OCI-LY3 (cell line): ENCODE measurements around the gene ARHGAP8.

Experiments
- EZH2phosphoT487 ChIP-seq: fragments of 200-600 bp; shearing (Covaris generic); IDR thresholded peaks from 2 replicates; pipeline ENCODE4 v1.6.1; 2018; ENCODE audit warnings: antibody characterized with exemption, mixed run types, low read depth
- TF ChIP-seq, protein P1 (sequence below): fragments of 200-600, 300-600 bp; sonication (generic); IDR thresholded peaks from 2 replicates; pipeline ENCODE4 v1.5.1; 2014; ENCODE audit warnings: antibody characterized with exemption, low read length, low read depth

DNA sequence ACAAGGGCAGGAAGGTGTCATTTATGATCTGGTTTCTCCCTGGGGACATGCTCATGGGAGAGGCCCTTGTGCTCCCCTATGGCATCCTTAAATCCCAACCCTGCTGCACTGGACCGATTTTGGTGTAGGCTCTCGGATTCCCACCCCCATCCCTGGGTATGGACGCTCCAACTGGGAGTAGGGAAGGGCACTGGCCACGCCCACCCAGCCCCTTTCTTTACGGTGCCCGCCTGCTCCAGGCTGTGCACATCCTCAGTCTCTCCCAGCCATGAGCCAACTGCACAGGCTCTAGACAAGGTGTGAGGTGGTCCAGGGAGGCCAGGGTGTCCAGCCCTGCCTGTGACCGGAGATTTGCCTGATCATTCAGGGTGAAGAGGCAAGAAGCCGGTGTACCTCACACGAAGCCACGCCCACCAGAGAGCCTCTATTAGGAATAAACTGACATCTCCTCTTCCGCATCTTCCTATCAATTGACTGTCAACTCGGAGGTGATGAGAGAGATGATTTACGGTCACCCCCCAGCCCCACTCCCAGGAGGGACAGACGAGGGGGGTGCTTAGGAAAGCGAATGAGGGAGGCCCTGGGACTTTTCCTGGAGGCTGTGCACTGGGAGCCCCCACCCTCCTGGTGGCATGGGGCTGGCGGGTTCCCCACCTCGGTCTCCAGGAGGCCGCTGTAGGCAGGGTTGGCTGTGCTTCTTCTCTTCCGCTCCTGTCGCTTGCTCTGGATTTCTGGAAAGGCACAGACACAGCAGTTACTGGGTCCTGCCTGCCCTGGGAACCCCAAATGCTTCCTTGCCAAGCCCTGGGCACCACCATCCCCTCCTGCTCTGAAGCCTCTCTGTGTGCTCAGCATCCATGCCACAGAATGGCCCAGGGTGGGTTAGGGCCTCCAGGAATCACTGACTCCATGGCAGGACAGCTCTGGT, 140.7 kb downstream of the ARHGAP8 start:
- TF ChIP-seq, protein P1, sequence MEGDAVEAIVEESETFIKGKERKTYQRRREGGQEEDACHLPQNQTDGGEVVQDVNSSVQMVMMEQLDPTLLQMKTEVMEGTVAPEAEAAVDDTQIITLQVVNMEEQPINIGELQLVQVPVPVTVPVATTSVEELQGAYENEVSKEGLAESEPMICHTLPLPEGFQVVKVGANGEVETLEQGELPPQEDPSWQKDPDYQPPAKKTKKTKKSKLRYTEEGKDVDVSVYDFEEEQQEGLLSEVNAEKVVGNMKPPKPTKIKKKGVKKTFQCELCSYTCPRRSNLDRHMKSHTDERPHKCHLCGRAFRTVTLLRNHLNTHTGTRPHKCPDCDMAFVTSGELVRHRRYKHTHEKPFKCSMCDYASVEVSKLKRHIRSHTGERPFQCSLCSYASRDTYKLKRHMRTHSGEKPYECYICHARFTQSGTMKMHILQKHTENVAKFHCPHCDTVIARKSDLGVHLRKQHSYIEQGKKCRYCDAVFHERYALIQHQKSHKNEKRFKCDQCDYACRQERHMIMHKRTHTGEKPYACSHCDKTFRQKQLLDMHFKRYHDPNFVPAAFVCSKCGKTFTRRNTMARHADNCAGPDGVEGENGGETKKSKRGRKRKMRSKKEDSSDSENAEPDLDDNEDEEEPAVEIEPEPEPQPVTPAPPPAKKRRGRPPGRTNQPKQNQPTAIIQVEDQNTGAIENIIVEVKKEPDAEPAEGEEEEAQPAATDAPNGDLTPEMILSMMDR, result no peak
- no peak for TF ChIP-seq EZH2phosphoT487
